GM19324 (cell line): ENCODE data around the gene RBM47.
A peak's percentile ranks its signal among the peaks of the same experiment; 100 is the strongest.
"Not testable (repeated sequence)": the region's sequence is repeated elsewhere in the genome, so short reads cannot be mapped to it uniquely, and the experiment has no call there.

Source experiments
- ATAC-seq: cut with Tn5 transposase; IDR thresholded peaks from one replicate; pipeline ENCODE4 v1.9.1; 2021; ENCODE audit warnings: mild to moderate bottlenecking, moderate library complexity; ENCODE audit not compliant: unreplicated experiment, low FRiP score

Gene RBM47

GRCh38 chr4:40629401-40630334 lies at the start of gene RBM47:
RBM47 (minus strand) TSS chr4:40629864; CDS start chr4:40438893, 190,971 bp downstream.
- ATAC-seq, result peak; percentile 77

- ATAC-seq, result no peak
Observed at GRCh38 chr4:40678421-40678820, 48.8 kb upstream of the RBM47 start.

- no peak for ATAC-seq
Observed at GRCh38 chr4:40675166-40675565, 45.5 kb upstream of the RBM47 start.

- peak; percentile 39 for ATAC-seq
Observed at GRCh38 chr4:40672528-40673522, 43.2 kb upstream of the RBM47 start.

GRCh38 chr4:40669504-40669903 lies 39.8 kb upstream of the RBM47 start:
- no peak for ATAC-seq

- ATAC-seq, result no peak
Observed at GRCh38 chr4:40665842-40666241, 36.2 kb upstream of the RBM47 start.

GRCh38 chr4:40662962-40663604 lies 33.4 kb upstream of the RBM47 start:
- peak; percentile 60 for ATAC-seq

GRCh38 chr4:40661803-40662202 lies 32.1 kb upstream of the RBM47 start:
- ATAC-seq, result no peak

GRCh38 chr4:40656201-40656863 lies 26.7 kb upstream of the RBM47 start:
- peak; percentile 90 for ATAC-seq

GRCh38 chr4:40651280-40651679 lies 21.6 kb upstream of the RBM47 start:
- no peak for ATAC-seq

- ATAC-seq, result no peak
Observed at GRCh38 chr4:40649321-40649720, 19.7 kb upstream of the RBM47 start.

GRCh38 chr4:40648742-40649281 lies 19.1 kb upstream of the RBM47 start:
- no peak for ATAC-seq

GRCh38 chr4:40648131-40648530 lies 18.5 kb upstream of the RBM47 start:
- no peak for ATAC-seq

- ATAC-seq, result no peak
Observed at GRCh38 chr4:40645586-40645985, 15.9 kb upstream of the RBM47 start.

GRCh38 chr4:40632080-40632479 lies 2.4 kb upstream of the RBM47 start:
- no peak for ATAC-seq

- peak; percentile 59 for ATAC-seq
Observed at GRCh38 chr4:40630335-40631021, 814 bp upstream of the RBM47 start.

GRCh38 chr4:40628888-40629287 lies 776 bp downstream of the RBM47 start:
- no peak for ATAC-seq

- not testable (repeated sequence) for ATAC-seq
Observed at GRCh38 chr4:40628407-40628806, 1.3 kb downstream of the RBM47 start.

- no peak for ATAC-seq
Observed at GRCh38 chr4:40627540-40627939, 2.1 kb downstream of the RBM47 start.
